Fibroblast of gingiva (primary cell): Measurements from ENCODE around the gene FCRL5.
"Not testable (repeated sequence)": the region's sequence is repeated elsewhere in the genome, so short reads cannot be mapped to it uniquely, and the experiment has no call there.

ENCODE experiments used
- DNase-seq: peaks from one replicate; pipeline ENCODE4 v3.0.0-alpha.2; 2011; ENCODE audit warnings: low read depth

The FCRL5 gene

DNA sequence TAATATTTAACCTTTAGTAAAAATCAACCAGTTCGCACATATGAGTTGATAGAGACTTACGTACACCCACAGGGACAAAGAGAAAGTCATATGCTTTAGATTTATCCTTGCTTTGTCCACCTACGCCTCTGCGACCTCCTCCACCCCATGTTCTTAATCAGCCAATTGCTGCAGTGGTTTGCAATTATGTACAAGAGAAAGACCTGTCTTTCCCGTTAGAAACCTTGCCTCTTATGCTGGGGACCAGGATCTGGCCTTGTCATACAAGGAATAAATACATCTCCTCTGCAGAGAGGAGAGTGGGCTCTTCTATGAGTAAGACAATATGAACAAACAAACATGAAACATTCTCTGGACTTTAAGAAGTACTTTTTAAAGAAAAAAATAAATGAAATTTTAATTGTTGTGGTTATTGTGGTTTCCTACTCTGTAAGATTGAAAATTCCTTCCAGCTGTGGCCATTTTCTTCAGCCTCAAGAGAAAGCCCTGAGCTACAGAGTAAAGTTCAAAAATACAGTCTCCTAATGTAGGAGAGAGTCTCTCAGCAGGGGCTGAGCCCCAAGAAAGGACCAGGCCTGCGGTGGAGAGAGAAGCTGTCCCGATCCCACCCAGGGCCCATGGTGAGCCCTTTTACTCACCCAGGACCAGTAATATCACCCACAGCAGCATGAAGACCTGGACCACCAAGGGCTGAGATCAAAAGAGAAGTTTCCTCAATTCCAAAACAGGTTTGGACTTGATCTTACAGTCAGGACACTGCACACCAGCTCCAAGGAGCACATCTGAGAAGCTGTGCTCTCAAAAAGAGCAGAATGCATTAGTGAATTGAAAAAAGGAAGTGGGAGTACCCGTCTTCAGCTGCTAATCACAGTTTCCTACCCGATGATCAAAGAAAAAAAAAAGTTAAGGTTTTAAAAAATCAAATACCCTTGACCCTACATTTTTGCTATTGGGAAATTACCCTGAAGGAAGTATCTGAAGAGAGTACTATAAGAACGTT, at the start of gene FCRL5:
Gene FCRL5 (minus strand): TSS at position 822 of the 1,000 bp plus-strand sequence. CDS start 153 bp downstream, at position 669.
- DNase-seq = no peak

DNA sequence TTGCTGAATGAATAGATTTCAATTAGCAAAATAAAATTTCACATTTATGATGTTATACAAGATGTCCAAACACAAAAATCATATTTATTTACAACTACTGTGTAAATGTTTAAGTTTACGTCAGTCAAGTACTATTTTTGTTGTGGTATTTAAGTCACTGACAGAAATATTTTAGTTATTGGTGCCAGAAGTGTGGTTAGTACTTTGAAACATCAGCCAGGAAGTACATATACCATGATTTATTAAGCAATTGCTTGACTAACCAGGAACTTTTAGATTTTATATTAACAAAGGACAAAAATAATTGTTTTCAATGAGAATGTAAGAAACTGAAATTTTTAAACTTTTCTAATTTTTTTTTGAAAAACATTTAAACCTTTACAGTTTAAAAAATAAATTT, 47.9 kb upstream of the FCRL5 start:
- no peak for DNase-seq

DNA sequence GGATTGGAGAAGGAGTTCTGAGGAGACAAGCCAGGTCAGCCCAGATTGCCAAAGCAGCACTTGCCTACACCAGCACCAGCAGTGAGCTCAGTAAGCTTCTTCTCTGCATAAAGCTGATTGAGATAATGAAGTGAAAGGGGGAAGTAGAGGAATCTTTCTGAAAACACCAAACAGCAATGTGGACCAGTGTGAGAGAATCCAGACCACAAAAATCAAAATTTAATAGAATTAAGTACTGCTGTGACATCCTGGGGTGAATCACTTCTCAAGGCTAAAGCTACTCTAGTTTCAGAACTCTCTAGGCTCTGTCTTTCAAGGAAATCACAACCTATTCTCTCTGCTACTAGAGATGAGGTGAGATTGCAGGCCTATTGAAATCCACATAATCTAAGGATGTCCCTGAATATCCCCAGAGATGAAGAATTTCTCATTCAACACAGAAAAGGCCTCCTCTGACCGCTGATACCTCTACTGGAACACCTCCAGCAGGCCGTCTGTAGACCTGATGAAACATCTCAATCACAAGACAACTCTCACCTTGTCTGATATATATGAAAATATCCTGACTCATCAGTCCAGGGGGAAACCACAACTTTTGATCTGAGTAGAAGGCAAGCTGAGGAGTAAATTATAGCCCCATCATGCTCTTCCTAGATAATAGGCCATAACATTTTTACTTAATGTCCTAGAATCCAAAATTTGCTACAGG, 45.8 kb upstream of the FCRL5 start, which contains the start of gene FCRL4:
Gene FCRL4 (minus strand): TSS at position 127 of the 709 bp plus-strand sequence. CDS start 141 bp downstream, outside the sequence.
- DNase-seq = no peak

DNA sequence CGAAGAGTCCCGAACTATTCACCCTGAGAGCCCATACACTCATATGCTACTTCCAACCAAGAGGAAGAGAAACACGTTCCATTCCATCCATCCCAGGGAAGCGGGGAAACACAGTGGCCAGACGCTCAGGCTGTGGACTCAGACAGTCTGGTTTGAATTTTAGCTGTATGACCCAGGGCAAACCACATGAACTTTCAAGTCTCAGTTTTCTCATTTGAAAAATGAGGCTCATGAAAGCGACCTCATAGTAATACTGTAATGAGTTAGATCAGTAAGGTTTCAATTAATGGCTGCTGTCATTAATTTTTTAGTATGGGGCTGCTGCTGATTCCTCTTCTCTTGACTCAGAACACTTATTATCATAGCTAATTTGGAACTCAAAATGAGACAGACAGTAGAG, 44.1 kb upstream of the FCRL5 start:
- no peak for DNase-seq

DNA sequence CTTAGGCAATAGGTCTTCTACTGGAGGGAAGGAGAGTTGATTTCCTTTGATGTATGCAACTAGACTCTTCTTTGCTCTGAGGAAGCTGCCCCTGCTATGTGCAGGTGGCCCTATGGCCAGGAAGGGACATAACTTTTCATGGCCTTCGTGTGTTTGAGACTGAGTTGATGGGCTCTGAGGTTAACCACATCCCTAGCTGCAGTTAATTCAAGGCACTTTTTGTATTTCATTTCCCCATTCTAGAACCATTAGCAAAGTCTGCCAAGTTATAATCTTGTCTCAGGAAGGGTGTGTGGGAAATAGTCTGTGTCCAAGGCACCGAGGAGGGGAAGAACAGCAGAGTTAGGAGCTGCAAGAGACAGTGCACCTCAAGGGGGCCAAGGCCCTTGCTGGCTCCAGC, 43.0 kb upstream of the FCRL5 start:
- no peak for DNase-seq

DNA sequence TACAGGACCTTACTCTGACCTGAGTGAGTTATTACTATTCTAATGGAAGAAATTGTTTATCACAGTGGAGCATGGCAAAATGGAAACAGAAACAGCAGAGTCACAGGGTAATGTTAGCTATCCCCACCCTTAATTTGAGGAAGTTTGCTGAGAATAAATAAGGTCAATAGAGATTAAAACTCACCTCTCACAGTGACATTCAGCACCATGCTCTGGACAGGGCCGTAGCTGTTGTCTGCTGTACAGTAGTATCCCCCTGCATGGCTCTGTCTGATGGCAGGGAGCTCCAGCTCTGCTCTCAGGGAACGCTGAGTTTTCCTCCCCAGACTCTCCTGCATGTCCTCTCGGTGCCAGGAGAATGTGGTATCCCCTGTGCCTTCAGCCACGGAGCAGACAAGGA, 33.7 kb upstream of the FCRL5 start:
- no peak for DNase-seq

DNA sequence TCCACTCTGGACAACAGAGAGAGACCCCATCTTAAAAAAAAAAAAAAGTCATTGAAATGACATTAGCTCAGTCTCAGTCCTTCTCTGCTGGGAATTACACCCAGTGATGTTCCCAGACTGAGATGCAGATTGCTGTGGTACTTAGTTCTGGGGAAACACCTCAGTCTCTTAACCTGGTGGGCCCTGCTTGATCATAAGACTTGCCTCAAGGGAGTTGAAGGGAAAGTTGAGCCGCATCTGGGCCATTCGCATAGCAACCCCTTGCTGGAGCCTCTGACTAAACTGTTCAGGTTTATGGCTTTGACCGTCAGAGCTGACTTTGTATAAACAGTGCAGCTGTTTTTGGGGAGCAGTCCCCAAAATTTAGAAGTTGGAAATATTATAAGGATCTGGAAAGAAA, 32.2 kb upstream of the FCRL5 start:
- no peak for DNase-seq

DNA sequence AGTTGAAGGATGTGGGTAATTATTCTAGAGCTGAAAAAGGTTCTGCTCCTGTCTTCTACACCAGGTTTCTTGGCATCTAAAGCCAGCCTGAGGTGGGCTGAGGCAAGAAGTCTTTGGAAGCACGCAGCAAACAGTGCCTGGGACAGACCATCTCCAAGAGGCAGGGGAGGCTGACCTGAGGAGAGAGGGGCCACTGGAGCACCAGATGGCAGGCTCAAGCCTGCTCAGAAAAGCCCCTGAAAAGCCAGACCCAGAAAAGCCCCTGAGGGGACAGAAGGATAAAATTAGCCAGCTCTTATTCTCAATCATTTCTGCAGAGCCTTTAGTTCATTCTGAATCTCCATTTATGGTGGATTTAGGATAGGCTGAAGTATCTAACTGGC, 28.5 kb upstream of the FCRL5 start:
- DNase-seq = no peak

DNA sequence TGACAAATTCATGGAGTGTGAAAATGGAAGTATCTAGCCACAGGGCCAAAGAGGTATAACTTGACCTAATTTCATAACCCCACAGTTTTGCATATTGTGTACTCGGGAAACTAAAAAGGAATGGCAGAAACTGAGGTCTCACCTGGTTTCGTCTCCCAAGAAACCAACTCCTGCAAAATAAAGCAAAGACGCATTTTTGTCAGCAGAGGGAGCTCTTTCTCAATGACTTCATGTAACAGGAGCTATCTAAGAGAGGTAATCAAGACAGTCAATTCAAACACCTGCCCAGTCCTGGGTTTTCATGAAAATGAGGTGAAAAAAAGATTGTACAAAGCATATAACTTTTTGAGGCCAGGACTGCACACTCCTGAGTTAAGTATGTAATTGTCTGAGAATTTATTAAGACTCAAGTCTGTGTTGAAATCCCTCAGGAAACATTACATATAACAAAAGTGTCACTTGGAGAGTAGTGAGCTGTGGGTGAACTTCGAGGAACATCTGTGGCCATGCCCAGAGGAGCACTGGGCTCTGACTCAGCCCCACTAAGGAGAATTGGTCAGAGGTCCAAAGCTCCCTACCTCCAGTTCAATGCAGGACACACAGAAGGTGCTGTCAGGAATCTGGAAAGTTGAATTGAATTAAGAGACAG, 28.0 kb upstream of the FCRL5 start:
- DNase-seq = peak; percentile 21

DNA sequence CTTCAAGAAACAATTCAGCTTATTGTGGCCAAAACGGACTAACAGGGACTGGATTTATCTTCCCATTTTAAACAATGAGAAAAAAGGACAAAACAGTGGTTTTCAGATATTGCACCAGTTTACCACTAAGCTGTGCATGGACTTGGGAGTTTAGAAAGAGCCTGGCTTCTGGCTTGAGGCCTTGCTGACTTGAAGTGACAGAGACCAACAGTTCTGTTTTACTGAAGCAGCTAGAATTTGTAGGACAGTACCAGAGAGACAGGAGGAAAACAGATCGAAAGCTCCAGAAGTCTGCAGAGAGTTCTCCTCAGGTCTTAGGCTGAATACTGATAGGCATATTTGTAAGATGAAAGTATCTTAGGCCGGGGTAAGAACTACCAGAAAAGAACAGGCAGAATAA, 25.1 kb upstream of the FCRL5 start:
- DNase-seq = no peak

DNA sequence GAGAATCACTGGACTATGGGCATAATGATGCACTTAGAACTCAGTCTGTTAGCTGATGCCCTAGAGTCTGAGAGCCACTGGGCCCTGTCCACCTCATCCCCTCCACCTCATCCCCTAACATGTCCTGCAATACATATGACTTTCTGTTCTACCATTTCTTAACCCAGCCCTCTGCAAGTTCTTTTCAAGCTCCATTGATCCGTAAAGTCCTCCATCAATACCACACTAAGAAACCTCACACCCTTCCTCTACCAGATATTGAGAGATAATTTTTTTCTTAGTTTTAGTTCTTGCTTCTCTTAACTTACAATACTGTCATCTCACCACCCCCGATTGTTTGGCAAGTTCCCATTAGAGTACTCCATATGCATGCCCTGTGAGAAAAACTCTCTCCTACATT, 23.4 kb upstream of the FCRL5 start:
- DNase-seq = no peak

DNA sequence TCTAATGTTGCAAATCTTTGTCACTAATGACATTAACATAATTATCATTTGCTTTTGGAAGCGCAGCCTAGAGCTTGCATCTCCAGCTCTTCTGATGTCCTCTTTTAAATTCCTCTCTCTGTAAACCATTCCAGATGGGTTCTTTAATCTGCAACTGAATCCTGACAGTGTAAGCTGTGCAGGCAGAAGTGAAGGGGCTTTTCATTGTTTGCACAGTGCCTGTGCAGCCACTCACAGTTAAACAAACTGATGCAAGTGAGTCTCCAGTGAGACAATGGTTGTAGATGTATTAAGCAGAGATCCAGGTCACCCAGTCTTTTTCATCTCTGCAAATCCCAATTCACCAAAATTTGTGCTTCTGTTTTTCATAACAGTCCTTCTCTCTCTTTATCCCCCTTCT, 22.5 kb upstream of the FCRL5 start:
- no peak for DNase-seq

DNA sequence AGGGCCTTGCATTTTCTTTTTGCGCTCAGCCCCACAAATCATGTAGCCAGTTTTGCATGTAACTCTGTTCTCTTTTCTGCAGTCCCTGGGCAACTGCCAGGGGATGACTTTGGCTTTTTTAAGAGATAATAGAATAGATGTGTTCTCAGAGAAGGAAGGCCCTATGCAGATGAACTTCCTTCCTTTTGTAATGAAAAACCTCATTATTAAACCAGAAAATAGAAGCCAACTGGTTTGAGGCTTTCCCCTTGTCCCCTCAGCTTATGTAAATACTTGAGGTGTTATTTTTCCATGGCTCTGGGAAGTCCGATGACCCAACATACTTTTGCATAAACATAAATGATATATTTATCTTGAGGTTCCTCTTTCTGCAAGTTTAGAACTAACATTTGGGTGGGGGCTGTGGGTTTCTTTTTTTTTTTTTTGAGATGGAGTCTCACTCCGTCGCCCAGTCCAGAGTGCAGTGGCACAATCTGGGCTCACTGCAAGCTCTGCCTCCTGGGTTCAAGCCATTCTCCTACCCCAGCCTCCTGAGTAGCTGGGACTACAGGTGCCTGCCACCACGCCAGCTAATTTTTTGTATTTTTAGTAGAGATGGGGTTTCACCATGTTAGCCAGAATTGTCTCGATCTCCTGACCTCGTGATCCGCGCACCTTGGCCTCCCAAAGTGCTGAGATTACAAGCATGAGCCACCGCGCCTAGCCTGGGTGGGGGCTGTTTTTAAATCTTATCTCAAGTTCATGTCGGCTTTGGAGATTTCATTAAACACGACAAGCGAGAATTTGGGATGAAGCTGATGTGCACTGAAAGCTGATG, 14.4 kb upstream of the FCRL5 start:
- no peak for DNase-seq

DNA sequence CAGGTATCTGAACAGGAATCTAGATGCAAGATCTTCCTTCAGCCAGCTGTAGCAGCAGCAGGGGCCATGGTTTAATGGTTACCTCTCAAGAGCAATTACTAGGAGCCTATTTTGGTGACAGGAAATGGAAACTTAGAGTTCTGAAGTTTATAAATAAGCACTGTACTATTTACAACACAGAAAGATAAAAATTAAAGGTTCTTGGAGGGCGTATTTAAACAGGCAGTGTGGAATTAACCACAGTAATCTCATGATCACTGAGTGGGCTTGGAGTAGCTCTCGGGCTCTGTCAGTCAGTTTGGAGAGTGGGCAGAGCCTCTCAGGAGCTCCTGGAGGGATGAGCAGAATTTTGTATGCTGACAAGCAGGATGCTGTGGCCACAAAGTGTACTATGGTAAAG, 10.2 kb upstream of the FCRL5 start:
- DNase-seq = no peak

DNA sequence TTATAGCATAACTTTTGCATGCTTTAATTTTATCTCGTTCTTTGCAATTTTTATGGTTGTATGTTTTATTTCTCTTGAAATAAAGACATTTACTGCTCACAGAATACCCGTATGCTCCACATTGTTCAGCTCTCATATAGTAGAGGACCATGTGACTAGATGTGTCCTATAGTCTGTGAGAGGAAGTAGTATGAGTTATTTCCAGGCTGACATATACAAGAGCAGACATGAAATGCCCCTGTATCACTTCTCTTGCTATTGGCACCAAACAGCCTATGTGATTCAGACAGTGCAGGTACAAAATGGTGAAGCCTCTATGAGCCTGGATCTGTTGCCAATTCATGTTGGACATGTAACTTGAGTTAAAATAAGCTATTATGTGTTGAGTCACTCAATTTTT, 5.8 kb upstream of the FCRL5 start:
- no peak for DNase-seq

DNA sequence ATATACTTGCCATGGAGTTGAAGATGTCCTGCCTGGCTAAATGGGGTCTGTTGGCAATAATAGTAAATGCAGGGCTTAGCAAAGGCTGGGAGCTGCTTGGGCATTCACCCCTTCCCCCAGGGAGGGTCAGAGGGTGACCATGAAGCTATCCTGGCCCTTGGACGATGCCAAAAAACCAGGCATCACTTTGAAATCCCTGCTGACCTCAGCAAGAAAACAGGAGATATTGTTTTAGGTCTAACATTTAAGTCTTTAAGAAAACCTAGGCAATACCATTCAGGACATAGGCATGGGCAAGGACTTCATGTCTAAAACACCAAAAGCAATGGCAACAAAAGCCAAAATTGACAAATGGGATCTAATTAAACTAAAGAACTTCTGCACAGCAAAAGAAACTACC, 4.2 kb downstream of the FCRL5 start:
- not testable (repeated sequence) for DNase-seq

DNA sequence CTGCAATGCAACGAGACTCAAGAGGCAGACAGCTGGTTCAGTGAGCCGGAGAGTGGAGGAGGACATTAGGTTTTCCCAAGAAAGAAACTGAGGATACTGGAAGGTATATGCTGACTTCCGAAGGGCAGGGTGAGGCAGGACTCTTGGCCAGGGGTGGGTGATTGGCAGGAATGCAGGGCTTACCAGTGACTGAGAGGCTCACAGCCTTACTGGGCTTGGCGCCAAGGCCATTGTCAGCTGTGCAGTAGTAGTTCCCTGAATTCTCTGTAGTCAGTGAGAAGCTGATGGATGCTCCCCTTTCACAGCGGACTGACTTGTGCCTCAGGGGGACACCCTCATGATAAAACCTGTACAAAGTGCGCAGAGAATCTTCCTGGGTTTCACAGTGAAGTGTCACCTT, 9.6 kb downstream of the FCRL5 start:
- no peak for DNase-seq

DNA sequence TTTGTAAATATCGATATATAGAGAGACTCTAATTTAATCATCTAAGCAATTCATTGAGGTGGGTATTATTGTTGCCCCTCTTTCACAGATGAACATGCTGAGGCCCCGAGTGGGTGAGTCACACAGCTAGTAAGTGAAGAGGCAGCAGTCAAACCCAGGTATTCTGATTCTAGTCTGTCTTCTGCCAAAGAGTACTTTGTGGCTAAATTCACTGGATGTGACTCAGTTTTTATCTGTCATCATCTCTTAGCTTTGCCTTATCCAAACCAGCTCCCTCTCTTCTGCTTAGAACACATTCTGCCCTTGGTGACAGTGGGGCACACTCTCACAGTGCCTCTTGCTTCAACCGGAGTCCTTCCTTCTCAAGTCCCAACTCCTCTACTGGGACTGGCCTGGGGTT, 11.5 kb downstream of the FCRL5 start:
- no peak for DNase-seq

DNA sequence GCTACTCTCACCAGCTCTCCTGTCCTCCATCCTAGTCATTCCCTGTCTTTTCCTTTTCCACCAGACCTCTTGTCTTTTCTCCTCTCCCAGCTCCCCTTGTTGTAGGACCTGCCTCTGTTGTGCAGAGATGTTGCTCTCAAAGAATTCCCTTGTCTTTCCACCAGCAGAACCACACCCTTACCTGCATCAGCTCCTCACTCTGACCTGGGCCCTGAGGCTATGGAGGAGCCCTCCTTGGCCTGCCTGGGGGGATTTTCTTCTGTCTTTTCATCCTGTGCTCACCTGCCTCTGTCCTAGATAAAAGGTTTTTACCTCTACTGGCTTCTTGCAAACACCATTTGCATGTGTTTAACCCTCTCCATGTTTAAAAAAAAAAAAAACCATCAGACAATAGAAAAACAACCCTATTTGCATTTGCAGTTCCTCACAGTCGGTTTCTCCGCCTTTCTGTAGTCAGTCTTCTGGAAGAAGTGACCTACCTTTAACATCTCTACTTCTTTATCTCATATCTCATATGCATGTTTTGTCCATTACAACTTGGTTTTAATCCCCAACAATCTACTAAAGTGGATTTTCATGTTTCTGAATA, 12.1 kb downstream of the FCRL5 start:
- no peak for DNase-seq

DNA sequence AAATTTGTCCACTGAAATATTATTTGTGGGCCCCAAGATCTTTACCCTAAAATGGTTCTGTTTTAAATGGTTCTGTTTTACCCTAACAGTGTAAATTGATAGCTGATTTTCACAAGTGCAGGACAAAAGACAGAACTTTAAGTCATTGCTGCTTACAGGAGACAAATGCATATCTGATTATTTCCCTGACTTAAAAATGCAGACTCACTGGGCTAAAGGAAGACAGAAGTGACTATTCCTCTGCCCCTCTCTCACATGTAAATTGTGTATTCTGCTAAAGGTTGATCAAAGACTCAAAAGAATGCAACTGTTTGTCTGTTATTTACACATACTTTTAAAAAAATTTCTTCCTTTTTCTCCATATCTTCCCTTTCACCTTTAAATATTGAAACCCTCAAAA, 12.7 kb downstream of the FCRL5 start:
- no peak for DNase-seq

DNA sequence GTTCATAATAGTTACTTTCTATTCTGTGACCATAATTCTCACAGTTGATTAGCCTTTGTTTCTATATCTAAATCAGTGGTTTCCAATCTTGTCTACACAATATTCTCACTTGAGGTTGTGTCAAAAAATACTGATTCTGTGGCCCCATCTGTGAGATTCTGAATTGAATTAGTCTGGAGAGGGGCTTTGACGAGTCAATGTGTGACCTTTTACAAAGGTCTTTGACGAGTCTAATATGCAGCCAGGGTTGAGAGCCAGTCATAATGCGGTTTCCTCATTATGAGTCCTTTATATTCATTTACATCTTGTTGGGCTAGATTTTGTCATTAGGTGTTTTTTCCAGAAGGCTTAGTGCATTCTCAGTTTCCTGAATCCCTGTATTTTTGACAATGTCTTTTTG, 19.7 kb downstream of the FCRL5 start:
- DNase-seq = no peak
